ENCODE measurements around the gene SELE. TPM values are rescaled to one million over a fixed set of nuclear protein-coding genes. Genes with fewer than 3 reads are reported as not detected.

SELE gene
- 4.5 TPM for total RNA-seq
- polyA plus RNA-seq (ENCODE audit: insufficient read depth, low read depth, low replicate concordance): 0.92 TPM
- long read RNA-seq, donor 1: 0 reads
- long read RNA-seq, donor 2: 0 reads
- long read RNA-seq, donor 3, partial matches to known transcripts: 0 of 1 reads
- long read RNA-seq, donor 3, other reads (novel, unspliced or antisense): 0 of 1 reads
- long read RNA-seq, donor 4: 0 reads
- long read RNA-seq, donor 5: 0 reads
- long read RNA-seq, donor 6: 0 reads
- long read RNA-seq, donor 7, partial matches to known transcripts: 1 of 2 reads
- long read RNA-seq, donor 7, other reads (novel, unspliced or antisense): 1 of 2 reads
- long read RNA-seq, donor 8: 0 reads
- long read RNA-seq, donor 9: 0 reads
- long read RNA-seq, donor 10: 0 reads

- TF ChIP-seq, protein P1, sequence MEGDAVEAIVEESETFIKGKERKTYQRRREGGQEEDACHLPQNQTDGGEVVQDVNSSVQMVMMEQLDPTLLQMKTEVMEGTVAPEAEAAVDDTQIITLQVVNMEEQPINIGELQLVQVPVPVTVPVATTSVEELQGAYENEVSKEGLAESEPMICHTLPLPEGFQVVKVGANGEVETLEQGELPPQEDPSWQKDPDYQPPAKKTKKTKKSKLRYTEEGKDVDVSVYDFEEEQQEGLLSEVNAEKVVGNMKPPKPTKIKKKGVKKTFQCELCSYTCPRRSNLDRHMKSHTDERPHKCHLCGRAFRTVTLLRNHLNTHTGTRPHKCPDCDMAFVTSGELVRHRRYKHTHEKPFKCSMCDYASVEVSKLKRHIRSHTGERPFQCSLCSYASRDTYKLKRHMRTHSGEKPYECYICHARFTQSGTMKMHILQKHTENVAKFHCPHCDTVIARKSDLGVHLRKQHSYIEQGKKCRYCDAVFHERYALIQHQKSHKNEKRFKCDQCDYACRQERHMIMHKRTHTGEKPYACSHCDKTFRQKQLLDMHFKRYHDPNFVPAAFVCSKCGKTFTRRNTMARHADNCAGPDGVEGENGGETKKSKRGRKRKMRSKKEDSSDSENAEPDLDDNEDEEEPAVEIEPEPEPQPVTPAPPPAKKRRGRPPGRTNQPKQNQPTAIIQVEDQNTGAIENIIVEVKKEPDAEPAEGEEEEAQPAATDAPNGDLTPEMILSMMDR (IDR thresholded peaks at IDR 0.05; ENCODE audit: borderline replicate concordance, extremely low read depth, insufficient read depth): no peak
- Histone ChIP-seq H3K9me3 (ENCODE audit: control insufficient read depth in 2 of 3, insufficient read depth in 1 of 3, low read length in 3 of 3) (no peaks in the 10 kb centered on the region), H3K36me3 (ENCODE audit: control insufficient read depth in 2 of 3, insufficient read depth in 3 of 3, low read length in 3 of 3) (no peaks in the 10 kb centered on the region), H3K27ac (ENCODE audit: low read depth in 2 of 2, low read length in 2 of 2) (no peak within 1 kb of the TSS), H3K4me3 (ENCODE audit: low read length in 3 of 3) (no peak within 1 kb of the TSS), H3K27me3 (ENCODE audit: control insufficient read depth, insufficient read depth, low read length) (no peaks in the 10 kb centered on the region), H3K9ac (ENCODE audit: low read length in 3 of 3) (no peak within 1 kb of the TSS), H3K4me1 (ENCODE audit: control insufficient read depth in 2 of 3, insufficient read depth in 2 of 3, low read depth in 1 of 3, low read length in 3 of 3) (no peaks in the 10 kb centered on the region)
- DNase-seq: no peak
- intact Hi-C loops (cut with DNase I): no loop called here
- no peak for FAIRE-seq
These were observed at the start of gene SELE for GRCh38 chr1:169733924-169734323. TSS of gene SELE (minus strand) at chr1:169734079. CDS start at chr1:169733612, 467 bp downstream.

DNA sequence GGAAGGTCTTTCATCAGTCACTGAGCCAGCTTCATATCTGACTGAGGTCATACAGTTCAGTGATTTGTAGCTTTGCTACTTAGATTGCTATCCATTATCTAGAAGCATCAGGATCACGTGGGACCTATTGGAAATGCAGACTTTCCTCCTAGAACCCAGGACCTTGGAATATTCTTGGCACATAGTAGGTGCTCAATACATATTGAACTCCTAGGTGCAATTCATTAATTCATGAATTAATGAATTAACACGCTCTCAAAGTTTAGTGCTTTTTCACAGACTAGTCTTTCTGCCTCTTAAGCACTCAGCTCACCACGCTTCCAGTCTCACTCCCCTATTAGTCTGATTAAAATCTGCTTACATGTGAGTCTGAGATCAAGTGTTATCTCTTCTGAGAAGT, 48.7 kb upstream of the SELE start:
- FAIRE-seq (no peak), DNase-seq (no peak)
- intact Hi-C loops (cut with DNase I): no loop called here
- no peaks in the 10 kb centered on the region for H3K27me3 ChIP-seq (ENCODE audit: control insufficient read depth, insufficient read depth, low read length)
- no peak overlapping the region for H3K9ac ChIP-seq (ENCODE audit: low read length in 3 of 3)
- H3K4me3 ChIP-seq (ENCODE audit: low read length in 3 of 3): no peak overlapping the region
- H3K9me3 ChIP-seq (ENCODE audit: control insufficient read depth in 2 of 3, insufficient read depth in 1 of 3, low read length in 3 of 3): no peaks in the 10 kb centered on the region
- H3K27ac ChIP-seq (ENCODE audit: low read depth in 2 of 2, low read length in 2 of 2): no peak overlapping the region
- H3K4me1 ChIP-seq (ENCODE audit: control insufficient read depth in 2 of 3, insufficient read depth in 2 of 3, low read depth in 1 of 3, low read length in 3 of 3): peaks cover 0 to 2% (median 0%) of the 10 kb centered on the region in 3 donors
- TF ChIP-seq, protein P1 (IDR thresholded peaks at IDR 0.05; ENCODE audit: borderline replicate concordance, extremely low read depth, insufficient read depth): no peak
- H3K36me3 ChIP-seq (ENCODE audit: control insufficient read depth in 2 of 3, insufficient read depth in 3 of 3, low read length in 3 of 3): no peaks in the 10 kb centered on the region

GRCh38 chr1:169779970-169780369, 46.1 kb upstream of the SELE start:
- DNase-seq (no peak), FAIRE-seq (no peak)
- Histone ChIP-seq H3K36me3 (ENCODE audit: control insufficient read depth in 2 of 3, insufficient read depth in 3 of 3, low read length in 3 of 3) (no peaks in the 10 kb centered on the region), H3K27ac (ENCODE audit: low read depth in 2 of 2, low read length in 2 of 2) (no peak overlapping the region), H3K27me3 (ENCODE audit: control insufficient read depth, insufficient read depth, low read length) (no peaks in the 10 kb centered on the region), H3K4me1 (ENCODE audit: control insufficient read depth in 2 of 3, insufficient read depth in 2 of 3, low read depth in 1 of 3, low read length in 3 of 3) (peaks cover 0 to 2% (median 0%) of the 10 kb centered on the region in 3 donors), H3K4me3 (ENCODE audit: low read length in 3 of 3) (no peak overlapping the region), H3K9ac (ENCODE audit: low read length in 3 of 3) (no peak overlapping the region), H3K9me3 (ENCODE audit: control insufficient read depth in 2 of 3, insufficient read depth in 1 of 3, low read length in 3 of 3) (no peaks in the 10 kb centered on the region)
- TF ChIP-seq, protein P1 (IDR thresholded peaks at IDR 0.05; ENCODE audit: borderline replicate concordance, extremely low read depth, insufficient read depth): no peak
- intact Hi-C loops (cut with DNase I): no loop called here

All from kidney (tissue), 22 donors.